ENCODE data around the gene ATP7B.
A peak's percentile ranks its signal among the peaks of the same experiment; 100 is the strongest.

Gene ATP7B

GRCh38 chr13:51919531-51919930, 91.7 kb downstream of the ATP7B start:
- peak overlapping the region; percentile 64 for H3K27ac ChIP-seq
- no peak for TF ChIP-seq CTCF (conservative IDR thresholded peaks at IDR 0.05)

GRCh38 chr13:51916962-51917361, 94.3 kb downstream of the ATP7B start:
- no peak for TF ChIP-seq CTCF (conservative IDR thresholded peaks at IDR 0.05)

GRCh38 chr13:51916051-51916818, 95.0 kb downstream of the ATP7B start:
- H3K27ac ChIP-seq: no peak overlapping the region
- no peak for TF ChIP-seq CTCF (conservative IDR thresholded peaks at IDR 0.05)

More at GRCh38 chr13:51916962-51917361, 94.3 kb downstream of the ATP7B start:
- H3K27ac ChIP-seq: no peak overlapping the region

- no peak overlapping the region for H3K27ac ChIP-seq
- no peak for TF ChIP-seq CTCF (conservative IDR thresholded peaks at IDR 0.05)
Observed at GRCh38 chr13:51914137-51914493, 97.1 kb downstream of the ATP7B start.

GRCh38 chr13:51913421-51914136, 97.7 kb downstream of the ATP7B start:
- peak overlapping the region; percentile 81 for H3K27ac ChIP-seq
- no peak; the same call in 1 of the 2 replicates for TF ChIP-seq CTCF (conservative IDR thresholded peaks at IDR 0.05)

- TF ChIP-seq CTCF (conservative IDR thresholded peaks at IDR 0.05): no peak
Observed at GRCh38 chr13:51912511-51913225, 98.6 kb downstream of the ATP7B start.

GRCh38 chr13:51912091-51912490, 99.2 kb downstream of the ATP7B start:
- peak; percentile 66 for TF ChIP-seq CTCF (conservative IDR thresholded peaks at IDR 0.05)
- H3K27ac ChIP-seq: peak overlapping the region; percentile 81

More at GRCh38 chr13:51912511-51913225, 98.6 kb downstream of the ATP7B start:
- peak overlapping the region; percentile 81 for H3K27ac ChIP-seq
